Measurements from ENCODE around the gene ASL.
"Not testable (repeated sequence)": the region's sequence is repeated elsewhere in the genome, so short reads cannot be mapped to it uniquely, and the experiment has no call there.

DNA sequence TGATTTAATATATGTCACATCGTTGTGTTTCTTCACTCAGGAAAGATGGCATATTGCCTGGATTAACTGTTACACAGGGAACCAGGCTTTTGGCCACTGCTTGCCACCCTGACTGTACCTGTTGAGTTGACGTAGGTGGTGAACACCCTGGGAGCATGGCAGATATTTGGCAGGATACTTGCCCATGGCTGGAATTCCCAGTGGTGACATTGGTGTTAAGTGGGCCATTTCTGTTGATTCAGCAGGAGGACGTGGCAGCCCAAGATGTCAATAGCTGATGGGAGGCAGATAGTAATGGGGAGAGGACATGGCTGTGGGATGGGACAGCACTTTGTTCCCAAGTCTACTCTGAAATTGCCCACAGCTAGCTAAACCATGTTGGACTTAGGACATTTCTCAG lies 51.6 kb downstream of the ASL start:
- TF ChIP-seq, protein P1, sequence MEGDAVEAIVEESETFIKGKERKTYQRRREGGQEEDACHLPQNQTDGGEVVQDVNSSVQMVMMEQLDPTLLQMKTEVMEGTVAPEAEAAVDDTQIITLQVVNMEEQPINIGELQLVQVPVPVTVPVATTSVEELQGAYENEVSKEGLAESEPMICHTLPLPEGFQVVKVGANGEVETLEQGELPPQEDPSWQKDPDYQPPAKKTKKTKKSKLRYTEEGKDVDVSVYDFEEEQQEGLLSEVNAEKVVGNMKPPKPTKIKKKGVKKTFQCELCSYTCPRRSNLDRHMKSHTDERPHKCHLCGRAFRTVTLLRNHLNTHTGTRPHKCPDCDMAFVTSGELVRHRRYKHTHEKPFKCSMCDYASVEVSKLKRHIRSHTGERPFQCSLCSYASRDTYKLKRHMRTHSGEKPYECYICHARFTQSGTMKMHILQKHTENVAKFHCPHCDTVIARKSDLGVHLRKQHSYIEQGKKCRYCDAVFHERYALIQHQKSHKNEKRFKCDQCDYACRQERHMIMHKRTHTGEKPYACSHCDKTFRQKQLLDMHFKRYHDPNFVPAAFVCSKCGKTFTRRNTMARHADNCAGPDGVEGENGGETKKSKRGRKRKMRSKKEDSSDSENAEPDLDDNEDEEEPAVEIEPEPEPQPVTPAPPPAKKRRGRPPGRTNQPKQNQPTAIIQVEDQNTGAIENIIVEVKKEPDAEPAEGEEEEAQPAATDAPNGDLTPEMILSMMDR (IDR thresholded peaks at IDR 0.05; ENCODE audit: low read depth, low read length), result not testable (repeated sequence)
- TF ChIP-seq POLR2A (IDR thresholded peaks at IDR 0.05; ENCODE audit: extremely low read depth, insufficient read length), result not testable (repeated sequence)

Data from NB4 (cell line).